Measurements from ENCODE around the gene PTK6. TPM values are rescaled to one million over a fixed set of nuclear protein-coding genes. Genes with fewer than 3 reads are reported as not detected.
"Not testable (repeated sequence)": the region's sequence is repeated elsewhere in the genome, so short reads cannot be mapped to it uniquely, and the experiment has no call there.

PTK6 gene
- total RNA-seq, 3 donors from 2014 or later = 0.13 to 0.21 (median 0.16) TPM

DNA sequence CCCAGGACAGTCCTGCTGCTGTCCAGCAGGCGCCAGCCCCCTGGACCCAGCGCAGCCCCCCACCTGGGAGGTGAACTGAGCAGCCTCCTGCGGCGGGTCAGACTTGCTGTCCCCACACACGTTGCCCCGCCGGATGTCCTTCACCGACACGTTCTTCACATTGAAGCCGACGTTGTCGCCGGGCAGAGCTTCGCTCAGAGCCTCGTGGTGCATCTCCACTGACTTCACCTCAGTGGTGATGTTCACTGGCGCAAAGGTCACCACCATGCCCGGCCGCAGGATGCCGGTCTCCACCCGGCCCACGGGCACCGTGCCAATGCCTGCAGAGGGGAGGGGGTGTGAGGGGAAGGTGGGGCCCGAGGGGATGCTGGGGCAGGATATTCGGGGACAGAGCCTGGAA is 46.8 kb downstream of the PTK6 start:
- no peak overlapping the region for H3K4me3 Mint-ChIP-seq
- DNase-seq = no peak
- H3K9me3 Mint-ChIP-seq = no peaks in the 10 kb centered on the region
- ATAC-seq = no peak
- no peaks in the 10 kb centered on the region for H3K4me1 Mint-ChIP-seq (ENCODE audit: low read depth)
- no peaks in the 10 kb centered on the region for H3K36me3 Mint-ChIP-seq (ENCODE audit: insufficient read depth)
- peaks cover 25% of the 10 kb centered on the region for H3K27me3 Mint-ChIP-seq (ENCODE audit: low read depth)

DNA sequence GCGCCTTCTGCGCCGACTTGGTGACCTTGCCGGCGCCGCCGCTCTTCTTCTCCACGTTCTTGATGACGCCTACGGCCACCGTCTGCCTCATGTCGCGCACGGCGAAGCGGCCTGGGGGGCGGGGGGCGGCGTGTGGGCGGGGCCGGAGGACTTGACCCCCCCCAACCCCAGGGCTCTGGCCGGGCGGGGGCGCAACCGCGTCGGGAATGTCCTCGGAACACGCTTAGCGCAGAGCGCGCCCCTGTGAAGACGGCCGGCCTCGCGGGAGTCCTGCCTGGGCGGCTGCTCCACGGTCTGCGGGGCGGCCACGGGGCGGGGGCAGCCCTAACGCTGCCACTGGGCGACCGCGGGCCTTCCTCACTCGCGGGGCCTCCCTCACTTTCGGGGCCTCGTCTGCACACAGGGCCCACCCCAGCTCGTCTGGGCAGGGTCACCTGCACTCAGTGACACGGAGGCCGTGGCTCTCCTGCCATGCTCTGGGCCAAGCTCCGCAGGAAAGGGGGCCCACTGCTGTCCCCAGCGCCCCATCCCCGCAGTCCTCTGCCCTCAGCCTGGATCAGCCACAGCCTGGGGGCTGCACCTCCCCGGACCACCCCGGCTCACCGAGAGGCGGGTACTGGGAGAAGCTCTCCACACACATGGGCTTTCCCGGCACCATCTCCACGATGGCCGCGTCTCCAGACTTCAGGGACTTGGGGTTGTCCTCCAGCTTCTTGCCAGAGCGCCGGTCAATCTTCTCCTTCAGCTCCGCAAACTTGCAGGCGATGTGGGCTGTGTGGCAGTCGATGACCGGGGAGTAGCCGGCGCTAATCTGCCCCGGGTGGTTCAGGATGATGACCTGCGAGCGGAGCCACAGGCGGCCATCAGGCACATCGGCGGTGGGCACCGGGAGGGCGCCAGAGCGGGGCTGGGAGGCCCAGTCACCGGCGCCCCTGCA is 48.6 kb downstream of the PTK6 start:
- DNase-seq = no peak
- Mint-ChIP-seq H3K27me3 (ENCODE audit: low read depth) (peaks cover 30% of the 10 kb centered on the region), H3K36me3 (ENCODE audit: insufficient read depth) (no peaks in the 10 kb centered on the region), H3K4me3 (no peak overlapping the region), H3K4me1 (ENCODE audit: low read depth) (no peaks in the 10 kb centered on the region), H3K9me3 (no peaks in the 10 kb centered on the region)
- ATAC-seq = no peak

DNA sequence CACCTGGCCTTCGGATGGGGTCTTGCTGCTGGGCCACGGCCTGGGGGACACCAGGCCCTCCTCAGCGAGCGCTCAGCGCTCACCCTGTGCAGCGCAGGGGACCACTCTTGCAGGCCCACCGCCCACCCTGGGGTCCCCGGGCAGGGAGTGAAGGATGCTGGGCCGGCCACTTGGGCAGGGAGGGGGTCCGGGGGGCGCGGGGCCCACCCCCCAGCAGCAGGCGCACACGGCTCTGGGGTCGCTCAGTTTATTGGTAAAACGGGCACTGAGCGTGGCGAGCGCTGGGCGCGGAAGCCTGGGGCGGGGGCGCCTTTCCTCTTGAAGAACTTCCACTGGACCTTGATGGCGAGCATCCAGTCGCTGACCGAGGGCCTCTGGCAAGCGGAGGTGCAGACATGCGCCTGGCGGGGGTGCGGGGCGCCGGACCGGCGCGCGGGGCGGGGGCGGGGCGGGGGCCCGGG is 49.4 kb downstream of the PTK6 start:
- Mint-ChIP-seq H3K27me3 (ENCODE audit: low read depth) (peaks cover 35% of the 10 kb centered on the region), H3K4me1 (ENCODE audit: low read depth) (peaks cover 2% of the 10 kb centered on the region), H3K9me3 (no peaks in the 10 kb centered on the region), H3K4me3 (no peak overlapping the region), H3K36me3 (ENCODE audit: insufficient read depth) (no peaks in the 10 kb centered on the region)
- DNase-seq (no peak), ATAC-seq (no peak)

DNA sequence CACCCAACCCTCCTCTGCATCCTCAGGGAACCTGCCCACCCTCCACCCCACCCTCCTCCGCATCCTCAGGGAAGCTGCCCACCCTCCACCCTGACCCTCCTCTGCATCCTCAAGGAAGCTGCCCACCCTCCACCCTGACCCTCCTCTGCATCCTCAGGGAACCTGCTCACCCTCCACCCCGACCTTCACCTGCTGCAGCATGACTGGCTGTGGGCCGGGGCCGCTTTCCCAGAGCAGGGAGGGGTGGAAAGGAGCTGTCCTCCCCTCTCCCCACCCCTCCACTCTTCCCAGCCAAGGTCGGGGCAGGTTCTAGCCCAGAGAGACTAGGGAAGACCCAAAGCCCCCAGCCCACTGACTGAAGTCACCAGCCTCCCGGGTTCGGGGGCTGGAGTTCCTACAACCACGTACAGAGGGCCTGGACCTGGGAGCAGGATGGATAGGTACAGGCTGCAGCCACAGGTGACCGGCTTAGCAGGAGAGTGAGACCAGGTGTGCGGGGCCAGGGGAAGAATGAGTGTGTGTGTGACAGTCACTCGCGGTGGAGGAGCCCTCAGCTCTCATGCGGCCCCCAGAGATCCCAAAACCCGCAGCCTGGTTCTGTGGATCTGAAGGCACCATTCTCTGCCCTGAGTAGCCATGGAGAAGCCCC is 49.9 kb downstream of the PTK6 start:
- no peaks in the 10 kb centered on the region for H3K9me3 Mint-ChIP-seq
- DNase-seq = no peak
- no peak for ATAC-seq
- peaks cover 2% of the 10 kb centered on the region for H3K4me1 Mint-ChIP-seq (ENCODE audit: low read depth)
- H3K27me3 Mint-ChIP-seq (ENCODE audit: low read depth) = peaks cover 41% of the 10 kb centered on the region
- H3K36me3 Mint-ChIP-seq (ENCODE audit: insufficient read depth) = no peaks in the 10 kb centered on the region
- H3K4me3 Mint-ChIP-seq = no peak overlapping the region

DNA sequence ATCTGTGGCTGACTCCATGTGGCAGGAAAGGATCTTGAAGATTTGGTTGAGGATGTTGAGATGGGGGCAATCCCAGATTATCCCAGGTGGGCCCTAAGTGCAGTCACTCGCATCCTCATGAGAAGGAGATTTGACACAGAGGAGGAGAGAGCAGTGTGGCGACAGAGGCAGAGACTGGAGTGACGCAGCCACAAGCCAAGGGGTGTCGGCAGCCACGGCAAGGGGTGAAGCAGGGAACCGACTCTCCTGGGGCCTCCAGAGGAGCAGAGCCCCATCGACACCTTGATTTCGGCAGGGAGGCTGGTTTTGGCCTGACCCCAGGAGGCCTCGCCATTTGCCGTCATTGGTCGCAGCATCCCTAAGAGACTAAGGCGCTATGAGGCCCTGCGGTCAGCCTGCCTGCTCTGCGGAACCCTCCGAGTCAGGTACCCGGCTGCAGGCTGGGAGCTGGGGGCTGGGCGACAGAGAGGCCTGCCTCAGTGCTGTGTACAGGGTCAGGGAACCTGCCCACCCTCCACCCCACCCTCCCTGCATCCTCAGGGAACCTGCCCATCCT is 50.8 kb downstream of the PTK6 start:
- Mint-ChIP-seq H3K36me3 (ENCODE audit: insufficient read depth) (no peaks in the 10 kb centered on the region), H3K27me3 (ENCODE audit: low read depth) (peaks cover 42% of the 10 kb centered on the region), H3K4me3 (no peak overlapping the region)

DNA sequence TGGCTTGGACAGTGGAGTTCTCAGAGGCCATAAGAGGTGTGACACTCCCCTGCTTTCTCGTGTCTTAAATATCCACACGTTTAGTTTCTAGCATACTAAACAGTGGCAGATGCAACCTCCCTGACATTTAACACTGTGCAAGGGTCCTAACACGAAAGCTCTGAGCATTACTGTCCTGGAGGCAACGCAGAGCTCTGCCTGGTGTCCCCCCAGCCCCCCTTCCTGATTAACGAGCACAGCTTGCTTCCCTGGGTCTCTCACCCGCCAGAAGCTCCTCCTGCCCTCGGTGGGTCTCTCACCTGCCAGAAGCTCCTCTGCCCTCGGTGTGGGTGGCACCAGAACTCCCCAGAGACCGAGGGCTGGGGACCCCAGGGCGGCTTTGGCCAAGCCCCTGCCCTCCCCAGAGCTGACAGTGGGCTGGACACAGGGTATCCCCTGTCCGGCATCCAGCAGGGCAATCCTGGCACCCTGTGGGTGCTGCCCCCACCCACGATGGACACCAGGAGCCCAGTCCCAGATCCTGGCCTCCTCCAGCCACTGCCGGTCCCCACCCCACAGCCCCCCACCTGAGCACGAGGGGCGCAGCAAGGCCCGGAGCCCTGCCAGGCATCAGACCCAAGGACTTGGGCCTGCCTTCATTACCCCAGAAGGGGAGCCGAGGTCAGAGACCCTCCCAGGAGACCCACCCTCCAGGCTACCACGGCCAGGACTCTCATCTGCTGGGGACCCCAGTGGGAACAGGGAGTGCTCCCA is 52.3 kb downstream of the PTK6 start:
- Mint-ChIP-seq H3K4me3 (no peak overlapping the region), H3K4me1 (ENCODE audit: low read depth) (peaks cover 2% of the 10 kb centered on the region), H3K9me3 (no peaks in the 10 kb centered on the region), H3K27me3 (ENCODE audit: low read depth) (peaks cover 49% of the 10 kb centered on the region), H3K36me3 (ENCODE audit: insufficient read depth) (no peaks in the 10 kb centered on the region)
- DNase-seq (no peak), ATAC-seq (no peak)

More for the DNA sequence above, 50.8 kb downstream of the PTK6 start:
- no peak for ATAC-seq
- no peaks in the 10 kb centered on the region for H3K9me3 Mint-ChIP-seq
- peaks cover 2% of the 10 kb centered on the region for H3K4me1 Mint-ChIP-seq (ENCODE audit: low read depth)
- no peak for DNase-seq

DNA sequence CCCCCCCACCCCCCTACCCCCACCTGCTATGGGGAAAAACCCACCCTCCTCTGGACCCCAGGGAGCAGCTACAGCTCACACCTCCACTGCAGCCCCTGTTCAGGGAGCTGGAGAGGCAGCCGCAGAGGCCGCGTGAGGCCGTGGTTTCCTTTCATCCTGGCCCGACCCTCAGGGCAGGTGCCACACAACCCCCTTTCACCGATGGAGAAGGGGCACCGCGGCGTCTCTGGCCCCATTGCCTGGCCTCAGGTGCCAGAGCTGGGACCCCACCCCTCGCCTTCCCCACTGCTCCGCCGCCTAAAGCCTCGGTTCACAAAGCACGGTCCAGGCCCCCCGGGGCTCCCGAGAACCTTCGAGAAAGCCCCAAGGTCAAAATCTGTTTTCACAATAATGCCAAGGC is 52.9 kb downstream of the PTK6 start:
- H3K36me3 Mint-ChIP-seq (ENCODE audit: insufficient read depth) = no peaks in the 10 kb centered on the region
- H3K4me1 Mint-ChIP-seq (ENCODE audit: low read depth) = peaks cover 2% of the 10 kb centered on the region
- H3K4me3 Mint-ChIP-seq = no peak overlapping the region
- no peak for DNase-seq
- no peaks in the 10 kb centered on the region for H3K9me3 Mint-ChIP-seq
- H3K27me3 Mint-ChIP-seq (ENCODE audit: low read depth) = peaks cover 47% of the 10 kb centered on the region
- no peak for ATAC-seq

DNA sequence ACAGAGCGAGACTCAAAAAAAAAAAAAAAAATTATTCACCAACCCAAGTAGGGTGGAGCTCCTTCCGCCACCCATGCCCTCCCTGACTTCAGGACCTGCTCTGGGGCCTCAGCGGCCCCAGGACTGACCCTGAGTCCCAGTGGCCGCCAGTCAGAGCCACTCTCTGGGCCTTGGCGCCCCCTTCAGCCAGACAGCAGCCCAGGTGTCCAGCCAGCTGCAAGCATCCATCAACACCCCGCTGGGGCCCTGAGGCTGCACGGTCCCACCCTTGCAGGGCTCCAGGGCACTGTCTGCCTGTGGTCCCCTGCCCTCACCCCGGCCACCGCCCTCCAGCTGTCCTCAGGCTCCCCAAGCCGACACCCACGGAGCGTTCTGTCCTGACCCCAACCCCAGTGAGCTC is 53.3 kb downstream of the PTK6 start:
- Mint-ChIP-seq H3K4me3 (no peak overlapping the region), H3K4me1 (ENCODE audit: low read depth) (peaks cover 2% of the 10 kb centered on the region), H3K27me3 (ENCODE audit: low read depth) (peaks cover 49% of the 10 kb centered on the region), H3K36me3 (ENCODE audit: insufficient read depth) (no peaks in the 10 kb centered on the region), H3K9me3 (no peaks in the 10 kb centered on the region)
- DNase-seq (no peak), ATAC-seq (no peak)

DNA sequence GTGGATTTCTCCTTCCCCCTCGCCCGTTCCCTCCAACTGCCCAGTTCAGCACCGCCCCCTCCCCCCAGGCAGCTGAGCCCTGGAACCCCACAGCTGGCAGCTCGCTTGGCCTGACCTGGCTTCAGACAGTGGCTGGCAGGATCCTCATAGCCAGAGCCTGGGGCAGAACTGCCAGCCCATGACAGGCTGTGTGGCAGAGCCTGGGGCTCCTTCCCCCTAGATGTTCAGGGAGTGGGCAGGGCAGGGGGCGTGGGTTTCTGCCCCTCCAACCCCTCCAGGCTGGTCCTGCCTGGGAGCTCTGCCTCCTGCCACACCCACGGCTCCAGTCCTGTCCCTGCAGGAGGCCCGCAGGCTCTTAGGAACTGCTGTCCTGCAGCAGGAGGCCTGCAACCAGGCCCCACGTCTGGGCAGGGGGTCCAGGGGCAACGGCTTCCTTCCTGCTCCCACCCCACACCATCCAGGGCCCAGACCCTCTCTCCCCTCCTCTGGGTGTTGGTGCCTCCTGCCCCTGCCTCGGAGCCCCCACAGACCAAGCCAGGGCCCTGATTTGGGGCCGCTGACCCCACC is 55.1 kb downstream of the PTK6 start:
- Mint-ChIP-seq H3K27me3 (ENCODE audit: low read depth) (peaks cover 59% of the 10 kb centered on the region), H3K9me3 (no peaks in the 10 kb centered on the region), H3K4me3 (no peak overlapping the region), H3K4me1 (ENCODE audit: low read depth) (peaks cover 2% of the 10 kb centered on the region), H3K36me3 (ENCODE audit: insufficient read depth) (no peaks in the 10 kb centered on the region)
- DNase-seq = no peak
- no peak for ATAC-seq

DNA sequence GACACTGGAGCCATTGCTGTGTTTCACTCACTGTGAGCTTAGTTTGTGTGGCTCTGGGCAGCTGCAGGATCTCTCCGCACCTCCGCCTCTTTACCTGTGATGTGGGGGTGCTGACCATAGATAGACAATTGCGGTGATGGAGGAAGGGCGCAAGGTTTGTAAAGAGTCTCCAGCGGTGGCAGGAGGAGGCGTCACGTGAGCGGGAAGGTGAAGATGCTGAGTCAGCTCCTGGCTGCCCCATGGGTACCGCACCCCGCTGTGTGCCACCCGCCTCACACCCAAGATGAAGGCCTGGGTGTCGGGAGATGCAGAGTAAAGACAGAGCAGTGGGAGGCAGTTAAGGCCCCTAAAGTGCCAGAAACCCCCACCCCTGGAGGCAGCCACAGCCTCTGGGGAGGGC is 55.7 kb downstream of the PTK6 start:
- Mint-ChIP-seq H3K27me3 (ENCODE audit: low read depth) (peaks cover 64% of the 10 kb centered on the region), H3K4me3 (no peak overlapping the region), H3K36me3 (ENCODE audit: insufficient read depth) (no peaks in the 10 kb centered on the region), H3K4me1 (ENCODE audit: low read depth) (peaks cover 2% of the 10 kb centered on the region), H3K9me3 (no peaks in the 10 kb centered on the region)
- no peak for ATAC-seq
- no peak for DNase-seq

DNA sequence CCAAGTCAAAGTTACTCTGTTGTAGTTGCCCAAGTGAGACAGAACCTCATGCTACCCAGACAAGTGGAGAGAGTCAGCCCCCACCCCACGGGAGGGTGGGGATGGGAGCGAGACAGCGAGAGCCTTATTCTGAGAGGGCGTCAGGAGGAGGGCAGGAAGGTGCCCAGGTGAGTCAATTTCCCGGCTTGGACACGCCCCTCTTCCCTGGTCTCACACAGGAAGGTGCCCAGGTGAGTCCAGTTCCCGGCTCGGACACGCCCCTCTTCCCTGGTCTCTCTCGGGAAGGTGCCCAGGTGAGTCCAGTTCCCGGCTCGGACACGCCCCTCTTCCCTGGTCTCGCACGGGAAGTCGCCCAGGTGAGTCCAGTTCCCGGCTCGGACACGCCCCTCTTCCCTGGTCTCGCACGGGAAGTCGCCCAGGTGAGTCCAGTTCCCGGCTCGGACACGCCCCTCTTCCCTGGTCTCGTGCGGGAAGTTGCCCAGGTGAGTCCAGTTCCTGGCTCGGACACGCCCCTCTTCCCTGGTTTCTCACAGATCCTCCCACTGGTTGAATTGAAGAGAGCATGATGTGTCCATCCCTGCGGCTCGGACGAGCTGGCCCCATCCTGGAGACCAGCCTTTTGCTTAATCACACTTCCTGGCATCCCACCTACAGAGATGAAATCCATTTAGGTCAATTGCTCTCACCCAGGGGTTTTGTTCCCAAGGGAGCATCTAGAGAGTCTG is 57.3 kb downstream of the PTK6 start:
- not testable (repeated sequence) for DNase-seq; H3K4me3 Mint-ChIP-seq; H3K36me3 Mint-ChIP-seq (ENCODE audit: insufficient read depth); ATAC-seq; H3K9me3 Mint-ChIP-seq; H3K4me1 Mint-ChIP-seq (ENCODE audit: low read depth)
- H3K27me3 Mint-ChIP-seq (ENCODE audit: low read depth) = peaks cover 71% of the 10 kb centered on the region

DNA sequence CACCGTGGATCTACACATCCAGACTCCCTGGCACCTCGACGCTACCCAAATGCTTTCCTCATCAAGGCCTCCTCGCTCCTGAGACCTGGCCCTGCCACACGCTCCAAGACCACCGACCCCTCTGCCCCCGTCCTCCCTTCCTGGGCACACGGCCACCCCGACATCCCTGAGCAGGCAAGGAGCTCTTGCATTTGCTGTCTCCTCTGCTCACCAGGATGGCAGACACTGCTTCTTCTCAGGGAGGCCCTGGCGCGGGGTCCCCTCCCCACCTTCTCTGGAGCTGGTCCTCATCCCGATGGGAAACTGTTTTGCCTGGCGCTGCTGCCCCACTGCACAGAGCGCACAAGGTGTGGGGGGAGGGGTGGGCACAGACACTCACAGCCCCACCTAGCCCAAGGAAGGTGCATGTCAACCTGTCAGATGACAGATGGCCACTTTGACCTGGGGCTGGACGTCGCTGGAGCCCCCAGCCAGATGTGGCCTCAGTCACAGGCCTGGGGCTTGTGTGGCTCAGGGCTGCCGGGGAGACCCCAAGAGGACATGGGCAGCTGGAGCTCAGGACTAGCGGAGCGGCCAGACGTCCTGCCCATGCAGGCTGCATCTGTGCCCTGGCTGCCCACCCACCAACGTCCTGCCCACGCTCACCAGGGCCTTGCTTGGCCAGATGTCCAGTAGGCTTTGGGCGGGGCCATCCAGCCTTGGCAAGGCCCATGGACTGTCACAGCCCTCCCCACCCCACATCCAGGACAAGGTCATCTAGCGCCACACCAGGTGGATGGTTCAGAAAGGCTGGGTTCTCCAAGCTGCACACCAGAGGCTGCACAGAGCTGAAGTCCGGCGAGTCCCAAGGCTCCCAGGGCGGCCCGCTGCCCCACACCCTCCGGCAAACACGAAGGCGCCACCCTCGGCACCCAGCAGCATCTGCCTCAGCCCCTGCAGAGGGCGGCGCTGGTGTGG is 58.6 kb downstream of the PTK6 start:
- Mint-ChIP-seq H3K9me3 (no peaks in the 10 kb centered on the region), H3K4me3 (no peak overlapping the region), H3K4me1 (ENCODE audit: low read depth) (peaks cover 7% of the 10 kb centered on the region), H3K36me3 (ENCODE audit: insufficient read depth) (no peaks in the 10 kb centered on the region), H3K27me3 (ENCODE audit: low read depth) (peaks cover 77% of the 10 kb centered on the region)
- DNase-seq (no peak), ATAC-seq (no peak)

Data from activated T-cell treated with anti-CD3 and anti-CD28 coated beads, Interleukin-2, amount 50 U/mL, for 4 hours (primary cell).